Measurements from ENCODE around the gene ACACA. TPM values are rescaled to one million over a fixed set of nuclear protein-coding genes. Genes with fewer than 3 reads are reported as not detected.

The ACACA gene
- total RNA-seq, 1 donor from 2014 or later: 122 TPM

- intact Hi-C loops (cut with micrococcal nuclease): no loop called here
- H3K27me3 Mint-ChIP-seq (ENCODE audit: insufficient read depth): peaks cover 7% of the 10 kb centered on the region
- H3K27ac Mint-ChIP-seq: no peak overlapping the region
Observed at GRCh38 chr17:37062021-37062420, 344.6 kb downstream of the ACACA start.

DNA sequence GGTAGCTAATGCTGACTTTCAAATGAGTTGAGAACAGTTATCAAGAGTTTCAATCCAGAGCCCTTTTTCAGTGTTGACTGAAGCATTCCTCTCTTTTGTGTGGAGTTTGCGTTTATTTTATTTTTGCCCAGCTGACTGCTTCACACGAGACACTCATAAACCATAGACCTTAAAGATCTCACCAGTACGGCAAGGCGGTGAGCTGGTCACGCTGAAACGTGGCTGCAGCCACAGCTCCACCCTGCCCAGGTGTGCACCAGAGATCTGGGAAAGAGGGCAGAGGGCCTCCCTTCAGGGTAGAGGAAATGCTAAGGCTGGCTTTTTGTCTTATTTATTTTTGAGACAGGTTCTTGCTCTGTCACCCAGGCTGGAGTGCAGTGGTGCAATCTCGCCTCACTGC is 345.7 kb downstream of the ACACA start:
- peaks cover 5% of the 10 kb centered on the region for H3K27me3 Mint-ChIP-seq (ENCODE audit: insufficient read depth)
- H3K36me3 Mint-ChIP-seq (ENCODE audit: low read depth): peaks cover 11% of the 10 kb centered on the region
- H3K27ac Mint-ChIP-seq: no peak overlapping the region
- no peaks in the 10 kb centered on the region for H3K9me3 Mint-ChIP-seq
- H3K4me1 Mint-ChIP-seq (ENCODE audit: low read depth): no peaks in the 10 kb centered on the region
- intact Hi-C loops (cut with micrococcal nuclease): no loop called here
- H3K4me3 Mint-ChIP-seq: no peak overlapping the region
- no peak for DNase-seq (ENCODE audit: low spot score)

More at GRCh38 chr17:37062021-37062420, 344.6 kb downstream of the ACACA start:
- no peak for DNase-seq (ENCODE audit: low spot score)
- Mint-ChIP-seq H3K4me1 (ENCODE audit: low read depth) (no peaks in the 10 kb centered on the region), H3K4me3 (no peak overlapping the region), H3K36me3 (ENCODE audit: low read depth) (peaks cover 5% of the 10 kb centered on the region), H3K9me3 (no peaks in the 10 kb centered on the region)

- Mint-ChIP-seq H3K27me3 (ENCODE audit: insufficient read depth) (peaks cover 5% of the 10 kb centered on the region), H3K36me3 (ENCODE audit: low read depth) (peaks cover 11% of the 10 kb centered on the region), H3K9me3 (no peaks in the 10 kb centered on the region), H3K27ac (no peak overlapping the region), H3K4me3 (no peak overlapping the region), H3K4me1 (ENCODE audit: low read depth) (no peaks in the 10 kb centered on the region)
- intact Hi-C loops (cut with micrococcal nuclease): no loop called here
- no peak for DNase-seq (ENCODE audit: low spot score)
Observed at GRCh38 chr17:37060094-37060493, 346.5 kb downstream of the ACACA start.

GRCh38 chr17:37059493-37059892 is 347.1 kb downstream of the ACACA start:
- intact Hi-C loops (cut with micrococcal nuclease): no loop called here
- Mint-ChIP-seq H3K27ac (no peak overlapping the region), H3K4me3 (no peak overlapping the region), H3K27me3 (ENCODE audit: insufficient read depth) (peaks cover 3% of the 10 kb centered on the region), H3K9me3 (no peaks in the 10 kb centered on the region), H3K36me3 (ENCODE audit: low read depth) (peaks cover 11% of the 10 kb centered on the region), H3K4me1 (ENCODE audit: low read depth) (no peaks in the 10 kb centered on the region)
- DNase-seq (ENCODE audit: low spot score): no peak

GRCh38 chr17:37056622-37057021 is 350.0 kb downstream of the ACACA start:
- Mint-ChIP-seq H3K27me3 (ENCODE audit: insufficient read depth) (no peaks in the 10 kb centered on the region), H3K27ac (no peak overlapping the region), H3K36me3 (ENCODE audit: low read depth) (peaks cover 11% of the 10 kb centered on the region), H3K4me3 (no peak overlapping the region), H3K9me3 (no peaks in the 10 kb centered on the region), H3K4me1 (ENCODE audit: low read depth) (no peaks in the 10 kb centered on the region)
- intact Hi-C loops (cut with micrococcal nuclease): no loop called here
- no peak for DNase-seq (ENCODE audit: low spot score)

DNA sequence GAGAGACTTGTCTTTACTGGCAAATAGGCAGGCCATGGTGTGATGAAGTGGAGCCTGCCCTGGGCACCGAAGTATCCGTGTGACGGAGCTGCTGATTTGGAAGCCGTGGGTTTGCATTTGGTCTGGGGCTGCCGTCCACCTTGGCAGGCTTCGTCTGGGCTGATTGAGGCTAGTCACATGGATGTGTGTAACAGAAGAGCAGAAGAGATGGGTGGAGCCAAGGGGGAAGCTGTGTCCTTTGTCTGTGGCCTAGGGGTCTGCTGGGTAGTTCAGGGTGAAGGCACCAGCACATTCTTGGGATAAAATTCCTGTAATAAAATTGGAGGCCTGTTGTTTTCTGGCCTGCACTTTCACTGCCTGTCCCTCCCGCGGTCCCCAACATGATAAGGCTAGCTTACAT is 351.7 kb downstream of the ACACA start:
- H3K4me3 Mint-ChIP-seq: no peak overlapping the region
- DNase-seq (ENCODE audit: low spot score): no peak
- no peaks in the 10 kb centered on the region for H3K4me1 Mint-ChIP-seq (ENCODE audit: low read depth)
- H3K27ac Mint-ChIP-seq: no peak overlapping the region
- intact Hi-C loops (cut with micrococcal nuclease): no loop called here
- H3K9me3 Mint-ChIP-seq: no peaks in the 10 kb centered on the region
- H3K36me3 Mint-ChIP-seq (ENCODE audit: low read depth): peaks cover 11% of the 10 kb centered on the region
- H3K27me3 Mint-ChIP-seq (ENCODE audit: insufficient read depth): no peaks in the 10 kb centered on the region

DNA sequence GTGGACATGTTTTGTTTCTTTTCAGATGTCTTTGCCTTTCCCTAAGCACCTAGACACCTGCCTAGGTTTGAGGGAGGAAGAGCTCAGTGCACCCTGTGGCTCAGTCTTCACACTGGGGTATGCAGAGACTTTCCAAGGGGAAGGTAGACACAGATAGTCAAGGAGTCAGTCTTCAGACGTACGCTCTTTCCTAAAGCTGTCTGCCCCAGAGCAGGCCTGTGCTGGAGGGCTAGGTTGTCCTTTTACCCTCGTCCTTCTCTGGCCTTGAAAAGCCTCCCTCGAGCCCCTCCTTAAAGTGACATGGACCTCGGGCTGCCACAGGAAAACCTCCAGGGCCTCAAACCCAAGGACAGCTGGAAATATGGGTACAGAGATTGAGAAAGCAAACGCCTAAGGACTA is 354.2 kb downstream of the ACACA start:
- intact Hi-C loops (cut with micrococcal nuclease): no loop called here
- H3K4me3 Mint-ChIP-seq: no peak overlapping the region
- no peak for DNase-seq (ENCODE audit: low spot score)
- peaks cover 10% of the 10 kb centered on the region for H3K36me3 Mint-ChIP-seq (ENCODE audit: low read depth)
- H3K4me1 Mint-ChIP-seq (ENCODE audit: low read depth): peaks cover 7% of the 10 kb centered on the region
- no peaks in the 10 kb centered on the region for H3K9me3 Mint-ChIP-seq
- H3K27ac Mint-ChIP-seq: no peak overlapping the region
- H3K27me3 Mint-ChIP-seq (ENCODE audit: insufficient read depth): no peaks in the 10 kb centered on the region

DNA sequence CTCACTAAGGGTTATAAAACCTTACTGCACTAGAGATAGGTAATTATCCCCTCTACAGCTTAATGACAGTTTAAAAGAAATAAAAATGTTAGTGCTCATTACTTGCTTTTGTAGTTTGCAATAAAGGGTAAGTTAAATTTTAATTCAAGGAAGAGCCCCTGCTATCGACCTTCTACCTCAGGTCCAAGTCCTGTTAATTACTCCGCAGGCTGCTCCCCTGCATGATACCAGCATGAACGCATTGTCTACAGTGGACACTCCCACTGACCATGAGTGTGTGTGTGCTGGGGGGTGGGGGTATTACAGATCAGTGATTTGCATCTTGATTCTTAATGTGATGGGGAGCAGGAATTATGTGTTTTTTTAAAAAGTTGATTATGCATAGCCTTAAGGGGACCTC is 354.8 kb downstream of the ACACA start:
- H3K4me3 Mint-ChIP-seq: no peak overlapping the region
- no peak overlapping the region for H3K27ac Mint-ChIP-seq
- H3K9me3 Mint-ChIP-seq: no peaks in the 10 kb centered on the region
- H3K27me3 Mint-ChIP-seq (ENCODE audit: insufficient read depth): no peaks in the 10 kb centered on the region
- intact Hi-C loops (cut with micrococcal nuclease): no loop called here
- DNase-seq (ENCODE audit: low spot score): no peak
- peaks cover 9% of the 10 kb centered on the region for H3K36me3 Mint-ChIP-seq (ENCODE audit: low read depth)
- peaks cover 9% of the 10 kb centered on the region for H3K4me1 Mint-ChIP-seq (ENCODE audit: low read depth)

DNA sequence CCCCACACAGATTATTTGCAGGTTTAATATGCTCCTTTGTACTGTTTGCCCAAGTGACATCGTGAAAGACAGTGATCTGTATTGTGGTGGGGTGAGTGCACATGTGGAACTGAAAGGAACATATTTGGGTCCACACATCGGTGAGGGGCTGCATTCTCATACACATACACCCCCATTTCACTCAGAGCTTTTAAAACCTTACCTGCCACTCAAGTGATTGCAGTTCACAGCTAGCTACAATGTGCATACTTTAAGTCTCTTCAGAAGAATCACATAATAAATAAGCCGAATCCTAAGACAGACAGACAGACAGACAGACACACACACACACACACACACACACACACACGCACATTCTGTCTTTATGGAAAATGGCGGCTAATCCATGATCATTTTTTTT is 355.3 kb downstream of the ACACA start:
- Mint-ChIP-seq H3K36me3 (ENCODE audit: low read depth) (peaks cover 6% of the 10 kb centered on the region), H3K4me1 (ENCODE audit: low read depth) (peaks cover 9% of the 10 kb centered on the region), H3K4me3 (no peak overlapping the region), H3K27me3 (ENCODE audit: insufficient read depth) (no peaks in the 10 kb centered on the region), H3K9me3 (no peaks in the 10 kb centered on the region), H3K27ac (no peak overlapping the region)
- intact Hi-C loops (cut with micrococcal nuclease): no loop called here
- no peak for DNase-seq (ENCODE audit: low spot score)

- Mint-ChIP-seq H3K27ac (no peak overlapping the region), H3K4me1 (ENCODE audit: low read depth) (peaks cover 9% of the 10 kb centered on the region), H3K36me3 (ENCODE audit: low read depth) (peaks cover 4% of the 10 kb centered on the region), H3K4me3 (no peak overlapping the region), H3K27me3 (ENCODE audit: insufficient read depth) (no peaks in the 10 kb centered on the region), H3K9me3 (no peaks in the 10 kb centered on the region)
- intact Hi-C loops (cut with micrococcal nuclease): no loop called here
- no peak for DNase-seq (ENCODE audit: low spot score)
Observed at GRCh38 chr17:37050920-37051319, 355.7 kb downstream of the ACACA start.

- no peak overlapping the region for H3K4me3 Mint-ChIP-seq
- intact Hi-C loops (cut with micrococcal nuclease): loop anchor here (10.0 kb wide), 1 partner anchor 176 kb away; no protein-coding TSS in a partner anchor
- no peak overlapping the region for H3K27ac Mint-ChIP-seq
- H3K27me3 Mint-ChIP-seq (ENCODE audit: insufficient read depth): no peaks in the 10 kb centered on the region
- no peaks in the 10 kb centered on the region for H3K9me3 Mint-ChIP-seq
- DNase-seq (ENCODE audit: low spot score): no peak
- peaks cover 9% of the 10 kb centered on the region for H3K4me1 Mint-ChIP-seq (ENCODE audit: low read depth)
- H3K36me3 Mint-ChIP-seq (ENCODE audit: low read depth): peaks cover 4% of the 10 kb centered on the region
Observed at GRCh38 chr17:37048811-37049210, 357.8 kb downstream of the ACACA start.

DNA sequence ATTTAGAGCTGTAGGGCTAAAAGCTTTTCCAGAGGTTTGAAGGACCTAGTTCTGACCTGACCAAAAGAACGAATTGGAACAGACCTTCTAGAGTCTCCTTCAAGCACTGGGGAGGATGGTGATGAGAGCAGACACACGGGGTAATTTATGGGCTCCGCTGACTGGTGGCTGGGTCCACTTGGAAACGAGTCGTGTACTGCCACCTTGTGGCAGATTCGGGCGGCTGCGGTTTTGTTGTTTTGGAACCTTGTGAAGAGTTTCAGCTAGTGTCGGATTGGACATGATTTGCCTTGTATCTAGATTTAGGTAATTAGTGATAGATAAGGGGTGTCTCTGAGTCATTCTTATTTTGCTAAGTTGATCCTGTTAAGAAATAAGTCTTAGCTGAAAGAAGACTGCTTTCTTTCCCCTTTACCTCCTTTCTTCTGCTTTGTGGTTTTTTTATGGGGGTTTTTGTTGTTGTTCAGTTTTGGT is 359.0 kb downstream of the ACACA start:
- peaks cover 15% of the 10 kb centered on the region for H3K4me1 Mint-ChIP-seq (ENCODE audit: low read depth)
- peaks cover 7% of the 10 kb centered on the region for H3K36me3 Mint-ChIP-seq (ENCODE audit: low read depth)
- peak overlapping the region; percentile 4 for H3K27ac Mint-ChIP-seq
- H3K27me3 Mint-ChIP-seq (ENCODE audit: insufficient read depth): no peaks in the 10 kb centered on the region
- H3K4me3 Mint-ChIP-seq: no peak overlapping the region
- DNase-seq (ENCODE audit: low spot score): peak; percentile 69
- H3K9me3 Mint-ChIP-seq: no peaks in the 10 kb centered on the region
- intact Hi-C loops (cut with micrococcal nuclease): loop anchor here (1.0 to 10.0 kb wide), 3 partner anchors 98 to 418 kb away; no protein-coding TSS in a partner anchor

- H3K27me3 Mint-ChIP-seq (ENCODE audit: insufficient read depth): no peaks in the 10 kb centered on the region
- no peak for DNase-seq (ENCODE audit: low spot score)
- peaks cover 15% of the 10 kb centered on the region for H3K4me1 Mint-ChIP-seq (ENCODE audit: low read depth)
- no peaks in the 10 kb centered on the region for H3K9me3 Mint-ChIP-seq
- no peak overlapping the region for H3K4me3 Mint-ChIP-seq
- intact Hi-C loops (cut with micrococcal nuclease): loop anchor here (10.0 kb wide), 1 partner anchor 179 kb away; no protein-coding TSS in a partner anchor
- H3K27ac Mint-ChIP-seq: no peak overlapping the region
- peaks cover 9% of the 10 kb centered on the region for H3K36me3 Mint-ChIP-seq (ENCODE audit: low read depth)
Observed at GRCh38 chr17:37045351-37045922, 361.2 kb downstream of the ACACA start.

DNA sequence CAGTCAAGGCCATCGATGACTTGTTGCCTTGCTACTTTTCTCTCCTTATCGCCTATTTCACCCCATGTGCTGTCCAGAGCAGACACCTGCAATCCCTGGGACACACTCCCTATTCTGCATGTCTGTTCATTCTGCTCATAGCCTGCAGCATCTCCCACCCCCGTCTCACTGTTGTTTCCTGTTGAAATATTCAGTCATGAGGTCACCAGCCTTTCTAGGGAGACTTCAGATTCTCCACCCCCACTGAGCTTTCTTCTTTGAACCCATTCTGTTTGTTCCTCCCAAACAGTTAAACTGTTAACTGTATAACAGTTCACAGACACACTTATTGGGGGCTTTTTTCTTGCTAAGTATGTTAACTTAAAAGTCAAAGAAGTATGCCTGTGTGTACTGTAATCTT is 363.4 kb downstream of the ACACA start:
- no peak for DNase-seq (ENCODE audit: low spot score)
- intact Hi-C loops (cut with micrococcal nuclease): loop anchor here (10.0 kb wide), 1 partner anchor 182 kb away; no protein-coding TSS in a partner anchor
- no peaks in the 10 kb centered on the region for H3K9me3 Mint-ChIP-seq
- H3K4me3 Mint-ChIP-seq: no peak overlapping the region
- peaks cover 15% of the 10 kb centered on the region for H3K4me1 Mint-ChIP-seq (ENCODE audit: low read depth)
- H3K27me3 Mint-ChIP-seq (ENCODE audit: insufficient read depth): no peaks in the 10 kb centered on the region
- H3K36me3 Mint-ChIP-seq (ENCODE audit: low read depth): peaks cover 13% of the 10 kb centered on the region
- no peak overlapping the region for H3K27ac Mint-ChIP-seq
